RWPE2 (cell line): Measurements from ENCODE around the gene VRTN.

Experiments used
- ATAC-seq: fragments of 200-7000 bp; cut with Tn5 transposase; 3 replicates; pipeline ENCODE4 v1.9.1; 2021; ENCODE audit warnings: low read depth
- DNase-seq: peaks from one replicate; pipeline ENCODE4 v3.0.0-alpha.2; 2020; ENCODE audit warnings: low spot score
- H3K27ac ChIP-seq: fragments of 450-650 bp; 2 replicates; pipeline ENCODE4 v1.5.1; 2017; ENCODE audit warnings: mild to moderate bottlenecking; ENCODE audit not compliant: poor library complexity, severe bottlenecking
- H3K27me3 ChIP-seq: fragments of 250-450 bp; sonication (Bioruptor Pico); 2 replicates; pipeline ENCODE4 v1.5.1; 2021; ENCODE audit warnings: mild to moderate bottlenecking, moderate library complexity; ENCODE audit not compliant: insufficient read depth, poor library complexity, severe bottlenecking
- H3K36me3 ChIP-seq: fragments of 250-450 bp; sonication (Bioruptor Pico); 2 replicates; pipeline ENCODE4 v1.5.1; 2020; ENCODE audit warnings: low read depth, mild to moderate bottlenecking, moderate library complexity
- H3K4me1 ChIP-seq: fragments of 250-450 bp; sonication (Bioruptor Pico); 2 replicates; pipeline ENCODE4 v1.5.1; 2021; ENCODE audit warnings: mild to moderate bottlenecking, moderate library complexity; ENCODE audit not compliant: insufficient read depth, poor library complexity, severe bottlenecking
- H3K4me3 ChIP-seq: fragments of 250-450 bp; sonication (Bioruptor Pico); 2 replicates; pipeline ENCODE4 v1.5.1; 2021; ENCODE audit warnings: mild to moderate bottlenecking, moderate library complexity; ENCODE audit not compliant: severe bottlenecking
- H3K9me3 ChIP-seq: fragments of 250-450 bp; sonication (Bioruptor Pico); 2 replicates; pipeline ENCODE4 v1.5.1; 2021; ENCODE audit warnings: mild to moderate bottlenecking, moderate library complexity; ENCODE audit not compliant: severe bottlenecking
- CTCF ChIP-seq: fragments of 450-650 bp; IDR thresholded peaks from one replicate; pipeline ENCODE4 v1.5.1; 2017; ENCODE audit warnings: mild to moderate bottlenecking, moderate library complexity; ENCODE audit not compliant: poor library complexity, severe bottlenecking

VRTN gene

GRCh38 chr14:74402401-74403251, 54.4 kb downstream of the VRTN start:
- H3K4me3 ChIP-seq = no peak overlapping the region
- no peak for TF ChIP-seq CTCF
- no peak overlapping the region for H3K27ac ChIP-seq
- H3K36me3 ChIP-seq = no peaks in the 10 kb centered on the region
- no peaks in the 10 kb centered on the region for H3K4me1 ChIP-seq
- peak; percentile 54 for DNase-seq
- H3K9me3 ChIP-seq = no peaks in the 10 kb centered on the region
- no peak for ATAC-seq
- H3K27me3 ChIP-seq = peaks cover 7% of the 10 kb centered on the region

GRCh38 chr14:74403619-74404417, 55.5 kb downstream of the VRTN start:
- H3K4me1 ChIP-seq = no peaks in the 10 kb centered on the region
- H3K27me3 ChIP-seq = peaks cover 7% of the 10 kb centered on the region
- H3K27ac ChIP-seq = no peak overlapping the region
- no peak for TF ChIP-seq CTCF
- no peak overlapping the region for H3K4me3 ChIP-seq
- no peaks in the 10 kb centered on the region for H3K9me3 ChIP-seq
- no peaks in the 10 kb centered on the region for H3K36me3 ChIP-seq
- DNase-seq (peak; percentile 56), ATAC-seq (no peak)

- Histone ChIP-seq H3K27me3 (peaks cover 1% of the 10 kb centered on the region), H3K27ac (no peak overlapping the region), H3K4me1 (no peaks in the 10 kb centered on the region), H3K4me3 (no peak overlapping the region), H3K9me3 (no peaks in the 10 kb centered on the region), H3K36me3 (no peaks in the 10 kb centered on the region)
- no peak for TF ChIP-seq CTCF
- DNase-seq (no peak), ATAC-seq (no peak)
Measured at GRCh38 chr14:74404435-74404834, 56.2 kb downstream of the VRTN start.

- no peak for DNase-seq
- ATAC-seq = no peak
- H3K27me3 ChIP-seq = no peaks in the 10 kb centered on the region
Measured at GRCh38 chr14:74405663-74406062, 57.4 kb downstream of the VRTN start.

More at GRCh38 chr14:74405663-74406062, 57.4 kb downstream of the VRTN start:
- Histone ChIP-seq H3K36me3 (no peaks in the 10 kb centered on the region), H3K4me1 (no peaks in the 10 kb centered on the region), H3K9me3 (no peaks in the 10 kb centered on the region), H3K27ac (no peak overlapping the region), H3K4me3 (no peak overlapping the region)
- TF ChIP-seq CTCF = no peak
